OCI-LY3 (cell line): ENCODE results near the gene TTC23.

Experiments used
- H2AFZ ChIP-seq: fragments of 200-600, 300-600 bp; shearing (Covaris generic); 2 replicates; pipeline ENCODE4 v1.6.0; 2014; ENCODE audit warnings: antibody characterized with exemption, low read depth, low read length
- H3K27ac ChIP-seq: fragments of 200-600, 300-600 bp; sonication (generic); 2 replicates; pipeline ENCODE4 v1.5.1; 2014; ENCODE audit warnings: mild to moderate bottlenecking, low read length, moderate library complexity, mixed read lengths
- H3K27me3 ChIP-seq: fragments of 200-600, 300-600 bp; sonication (generic); 2 replicates; pipeline ENCODE4 v1.6.1; 2014; ENCODE audit warnings: low read depth, low read length, mixed read lengths
- H3K36me3 ChIP-seq: fragments of 200-600, 300-600 bp; sonication (generic); replicated peaks from 2 replicates; pipeline ENCODE3; 2014; ENCODE audit warnings: low read depth, low read length, mixed read lengths
- H3K4me1 ChIP-seq: fragments of 300-600, 200-600 bp; sonication (generic); 2 replicates; pipeline ENCODE4 v1.6.1; 2014; ENCODE audit warnings: low read length, mixed read lengths
- H3K4me2 ChIP-seq: fragments of 200-600, 300-600 bp; sonication (generic); 2 replicates; pipeline ENCODE4 v1.6.1; 2014; ENCODE audit warnings: low read length, mixed read lengths
- H3K4me3 ChIP-seq: fragments of 300-600, 200-600 bp; sonication (generic); 2 replicates; pipeline ENCODE4 v1.5.1; 2014; ENCODE audit warnings: antibody characterized with exemption, mild to moderate bottlenecking, low read length, moderate library complexity
- H3K79me2 ChIP-seq: fragments of 300-600, 200-600 bp; shearing (Covaris generic); 2 replicates; pipeline ENCODE4 v1.6.1; 2014; ENCODE audit warnings: mild to moderate bottlenecking, low read length, mixed read lengths
- H3K9ac ChIP-seq: fragments of 300-600, 200-600 bp; shearing (Covaris generic); 2 replicates; pipeline ENCODE4 v1.6.0; 2014; ENCODE audit warnings: mild to moderate bottlenecking, low read length, moderate library complexity
- H3K9me3 ChIP-seq: fragments of 200-600, 300-600 bp; shearing (Covaris generic); 2 replicates; pipeline ENCODE4 v1.6.1; 2014; ENCODE audit warnings: low read length, mixed read lengths; ENCODE audit not compliant: insufficient read depth
- H4K20me1 ChIP-seq: fragments of 200-600, 300-600 bp; sonication (generic); 2 replicates; pipeline ENCODE4 v1.6.1; 2016; ENCODE audit warnings: low read length, mixed read lengths; ENCODE audit not compliant: insufficient read depth
- CTCF ChIP-seq: fragments of 200-600, 300-600 bp; sonication (generic); IDR thresholded peaks from 2 replicates; pipeline ENCODE4 v1.5.1; 2014; ENCODE audit warnings: antibody characterized with exemption, low read length, low read depth
- EZH2phosphoT487 ChIP-seq: fragments of 200-600 bp; shearing (Covaris generic); IDR thresholded peaks from 2 replicates; pipeline ENCODE4 v1.6.1; 2018; ENCODE audit warnings: antibody characterized with exemption, mixed run types, low read depth

Gene TTC23

GRCh38 chr15:99279290-99279689, 29.9 kb upstream of the TTC23 start:
- no peak overlapping the region for H2AFZ ChIP-seq
- TF ChIP-seq EZH2phosphoT487 = no peak
- no peak for TF ChIP-seq CTCF
- H3K36me3 ChIP-seq = no peaks in the 10 kb centered on the region
- no peaks in the 10 kb centered on the region for H4K20me1 ChIP-seq
- H3K27ac ChIP-seq = no peak overlapping the region
- no peak overlapping the region for H3K4me3 ChIP-seq
- peaks cover 2% of the 10 kb centered on the region; the same call in 1 of the 2 replicates for H3K4me1 ChIP-seq
- H3K4me2 ChIP-seq = no peak overlapping the region
- H3K9ac ChIP-seq = no peak overlapping the region
- no peaks in the 10 kb centered on the region for H3K79me2 ChIP-seq
- H3K9me3 ChIP-seq = no peaks in the 10 kb centered on the region
- no peaks in the 10 kb centered on the region for H3K27me3 ChIP-seq

- no peaks in the 10 kb centered on the region for H3K4me1 ChIP-seq
These were observed 26.2 kb upstream of the TTC23 start for GRCh38 chr15:99275525-99276128.

GRCh38 chr15:99275061-99275460, 25.7 kb upstream of the TTC23 start:
- Histone ChIP-seq H4K20me1 (no peaks in the 10 kb centered on the region), H3K36me3 (no peaks in the 10 kb centered on the region), H3K9me3 (no peaks in the 10 kb centered on the region), H3K27me3 (no peaks in the 10 kb centered on the region), H3K4me2 (no peak overlapping the region), H3K27ac (no peak overlapping the region), H3K4me3 (no peak overlapping the region), H3K4me1 (no peaks in the 10 kb centered on the region), H3K79me2 (no peaks in the 10 kb centered on the region), H2AFZ (no peak overlapping the region), H3K9ac (no peak overlapping the region)
- TF ChIP-seq EZH2phosphoT487 = no peak
- no peak for TF ChIP-seq CTCF

More at GRCh38 chr15:99275525-99276128, 26.2 kb upstream of the TTC23 start:
- H2AFZ ChIP-seq = no peak overlapping the region
- H3K27ac ChIP-seq = no peak overlapping the region
- H3K79me2 ChIP-seq = no peaks in the 10 kb centered on the region
- no peak overlapping the region for H3K4me2 ChIP-seq
- no peaks in the 10 kb centered on the region for H4K20me1 ChIP-seq
- no peak overlapping the region for H3K9ac ChIP-seq
- no peak for TF ChIP-seq CTCF
- no peak for TF ChIP-seq EZH2phosphoT487
- H3K4me3 ChIP-seq = no peak overlapping the region
- no peaks in the 10 kb centered on the region for H3K36me3 ChIP-seq
- H3K9me3 ChIP-seq = no peaks in the 10 kb centered on the region
- H3K27me3 ChIP-seq = no peaks in the 10 kb centered on the region

GRCh38 chr15:99273801-99274200, 24.4 kb upstream of the TTC23 start:
- H3K27ac ChIP-seq = no peak overlapping the region
- H3K27me3 ChIP-seq = no peaks in the 10 kb centered on the region
- H3K4me1 ChIP-seq = no peaks in the 10 kb centered on the region
- no peak overlapping the region for H3K9ac ChIP-seq
- H3K79me2 ChIP-seq = no peaks in the 10 kb centered on the region
- no peak overlapping the region for H2AFZ ChIP-seq
- no peak overlapping the region for H3K4me3 ChIP-seq
- H3K36me3 ChIP-seq = no peaks in the 10 kb centered on the region
- H4K20me1 ChIP-seq = no peaks in the 10 kb centered on the region
- no peaks in the 10 kb centered on the region for H3K9me3 ChIP-seq
- no peak overlapping the region for H3K4me2 ChIP-seq
- no peak for TF ChIP-seq CTCF
- no peak for TF ChIP-seq EZH2phosphoT487
